ENCODE results near the gene BMAL1.

BMAL1 gene

GRCh38 chr11:13346470-13346869 lies 68.9 kb downstream of the BMAL1 start:
- no peak for DNase-seq

DNA sequence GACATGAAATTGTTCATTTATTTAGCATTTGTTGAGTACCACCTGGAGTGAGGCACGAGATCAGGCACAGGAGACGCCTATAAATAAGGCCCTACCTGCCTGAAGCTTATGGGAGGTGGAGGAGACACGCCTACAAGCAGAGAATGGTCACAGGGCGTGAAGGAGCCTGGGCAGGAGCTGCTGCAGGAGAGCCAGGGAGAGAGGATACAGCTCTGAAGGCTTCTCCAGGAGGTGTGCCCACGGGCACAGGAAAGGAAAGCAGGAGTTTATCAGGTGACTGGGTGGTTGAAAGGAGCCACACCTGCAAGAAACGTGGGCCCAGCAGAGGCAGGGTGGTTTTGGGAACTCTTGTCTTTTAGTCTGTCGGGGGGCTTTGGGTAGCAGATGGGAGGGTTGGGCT lies 70.3 kb downstream of the BMAL1 start:
- no peak for DNase-seq

- DNase-seq: no peak
Measured at GRCh38 chr11:13348305-13348704, 70.7 kb downstream of the BMAL1 start.

GRCh38 chr11:13349046-13349445 lies 71.5 kb downstream of the BMAL1 start:
- DNase-seq: no peak

DNA sequence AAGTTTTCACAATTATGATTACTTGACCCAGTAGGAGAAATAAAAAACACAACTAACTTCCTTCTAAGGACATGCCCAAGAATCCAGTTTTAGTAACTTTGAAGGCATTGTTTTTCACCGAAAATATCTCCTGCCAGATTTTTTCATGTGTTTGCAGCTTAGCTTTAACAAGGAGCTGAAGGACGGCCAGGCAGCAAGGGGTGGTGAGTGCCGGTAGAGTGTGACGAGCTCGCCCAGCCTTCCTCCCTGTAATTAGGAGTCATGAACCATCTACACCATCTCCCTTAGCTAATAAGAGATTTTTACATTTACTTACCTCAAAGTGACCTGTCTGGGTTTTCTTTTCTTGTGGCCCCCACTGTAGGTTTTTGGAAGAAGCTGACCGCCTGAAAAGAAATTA lies 72.0 kb downstream of the BMAL1 start:
- no peak for DNase-seq

GRCh38 chr11:13352711-13353110 lies 75.1 kb downstream of the BMAL1 start:
- DNase-seq: no peak

DNA sequence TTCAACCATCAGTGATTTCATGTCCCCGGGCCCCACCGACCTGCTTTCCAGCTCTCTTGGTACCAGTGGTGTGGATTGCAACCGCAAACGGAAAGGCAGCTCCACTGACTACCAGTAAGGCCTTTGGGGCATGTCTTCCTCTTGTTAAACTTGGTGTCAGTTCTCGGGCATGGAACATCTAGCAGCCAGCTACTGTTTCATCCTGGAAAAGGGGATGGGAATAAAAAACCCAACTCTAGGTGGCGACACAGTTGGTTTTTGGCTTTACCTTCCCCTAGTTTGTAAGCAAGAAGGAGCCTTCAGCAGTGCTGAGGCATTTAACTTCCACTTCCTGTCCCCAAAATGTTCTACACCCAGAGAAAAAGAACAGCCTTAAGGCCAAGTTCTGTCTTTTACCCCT lies 76.7 kb downstream of the BMAL1 start:
- DNase-seq: peak; percentile 4

GRCh38 chr11:13355191-13355590 lies 77.6 kb downstream of the BMAL1 start:
- DNase-seq: no peak

- DNase-seq: no peak
Measured at GRCh38 chr11:13357232-13357631, 79.6 kb downstream of the BMAL1 start.

- DNase-seq: no peak
Measured at GRCh38 chr11:13358596-13359270, 81.1 kb downstream of the BMAL1 start.

DNA sequence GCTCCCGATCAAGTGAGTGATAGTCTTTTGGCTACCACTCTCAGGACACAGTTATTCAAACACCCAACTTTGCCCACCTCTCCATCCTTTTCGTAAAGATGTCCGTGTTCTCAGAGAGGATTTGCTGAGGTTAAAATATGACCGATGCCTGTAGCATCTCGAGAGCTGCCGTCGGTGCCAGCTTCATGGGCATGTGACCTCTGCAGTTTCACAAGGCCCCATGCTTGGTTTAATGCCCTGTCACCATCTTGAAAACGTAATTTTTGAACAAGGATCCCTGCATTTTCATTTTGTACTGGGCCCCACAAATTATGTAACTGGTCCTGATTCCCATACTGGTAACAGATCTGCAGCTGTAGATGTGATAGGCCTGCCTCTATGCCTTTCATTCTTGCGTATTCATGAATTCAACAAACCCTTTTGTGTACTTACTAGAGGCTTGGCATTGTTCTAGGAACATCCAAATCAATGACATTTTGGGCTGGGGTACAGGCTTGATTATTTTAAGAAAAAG lies 85.1 kb downstream of the BMAL1 start:
- DNase-seq: no peak

DNA sequence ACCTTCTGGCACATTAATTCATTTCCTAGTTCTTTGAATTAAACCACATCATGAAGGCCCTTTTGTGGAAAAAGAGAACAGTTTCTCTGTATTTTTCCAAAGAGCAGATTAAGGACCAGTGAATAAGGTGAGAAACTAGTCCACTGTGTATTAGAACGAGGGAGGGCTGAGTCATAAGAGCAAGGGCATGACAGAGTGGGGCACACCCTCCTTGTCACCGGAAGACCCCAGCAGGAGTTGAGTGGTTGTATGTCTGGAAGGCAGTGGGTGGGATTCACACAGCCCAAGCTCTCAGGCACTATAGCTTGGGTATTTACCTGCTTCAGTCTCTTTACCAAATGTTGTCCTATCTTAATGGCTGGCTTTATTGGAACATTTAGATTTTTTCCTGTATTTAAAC lies 86.8 kb downstream of the BMAL1 start:
- DNase-seq: no peak

GRCh38 chr11:13366266-13367026 lies 88.9 kb downstream of the BMAL1 start:
- no peak for DNase-seq

- DNase-seq: no peak
Measured at GRCh38 chr11:13367115-13367514, 89.5 kb downstream of the BMAL1 start.

GRCh38 chr11:13368041-13368446 lies 90.5 kb downstream of the BMAL1 start:
- DNase-seq: no peak

DNA sequence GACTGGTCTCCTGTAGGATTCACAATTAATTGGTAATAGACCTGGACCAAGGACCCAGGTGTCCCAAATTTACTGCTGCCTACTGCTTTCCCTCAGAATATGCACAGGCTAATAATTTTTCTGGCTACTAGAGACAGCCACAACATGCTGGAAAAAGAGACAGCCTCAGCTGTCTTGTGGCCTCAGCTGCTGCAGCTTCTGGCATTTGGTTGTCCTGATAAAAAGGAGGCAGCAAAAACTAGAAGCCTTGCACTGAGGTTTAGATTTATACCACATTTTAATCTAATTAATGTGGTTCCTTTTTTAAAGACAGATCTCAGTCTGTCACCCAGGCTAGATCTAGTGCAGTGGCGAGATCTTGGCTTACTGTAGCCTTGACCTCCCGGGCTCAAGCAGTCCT lies 95.6 kb downstream of the BMAL1 start:
- DNase-seq: no peak

GRCh38 chr11:13375798-13376197 lies 98.2 kb downstream of the BMAL1 start:
- DNase-seq: no peak

GRCh38 chr11:13376402-13376801 lies 98.8 kb downstream of the BMAL1 start:
- no peak for DNase-seq

DNA sequence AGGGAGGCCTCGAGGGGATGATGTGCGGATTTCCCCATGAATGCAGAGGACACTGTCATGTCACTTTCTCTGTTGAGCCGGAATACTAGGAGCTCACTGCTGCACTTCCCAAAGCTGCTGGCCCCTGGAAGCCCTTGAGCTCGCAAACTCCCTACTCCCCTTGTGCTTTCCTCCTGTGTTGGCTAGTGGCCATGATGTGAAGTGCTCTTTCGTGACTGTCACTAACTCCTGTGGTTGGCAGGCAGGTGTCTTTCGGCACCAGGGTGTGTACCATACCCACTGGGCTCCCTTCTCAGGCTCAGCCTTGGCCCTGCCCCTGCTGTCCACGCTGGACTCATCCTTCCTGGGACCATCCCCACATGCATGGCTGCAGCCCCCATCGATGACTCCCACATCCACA lies 99.2 kb downstream of the BMAL1 start:
- DNase-seq: peak; percentile 71

DNA sequence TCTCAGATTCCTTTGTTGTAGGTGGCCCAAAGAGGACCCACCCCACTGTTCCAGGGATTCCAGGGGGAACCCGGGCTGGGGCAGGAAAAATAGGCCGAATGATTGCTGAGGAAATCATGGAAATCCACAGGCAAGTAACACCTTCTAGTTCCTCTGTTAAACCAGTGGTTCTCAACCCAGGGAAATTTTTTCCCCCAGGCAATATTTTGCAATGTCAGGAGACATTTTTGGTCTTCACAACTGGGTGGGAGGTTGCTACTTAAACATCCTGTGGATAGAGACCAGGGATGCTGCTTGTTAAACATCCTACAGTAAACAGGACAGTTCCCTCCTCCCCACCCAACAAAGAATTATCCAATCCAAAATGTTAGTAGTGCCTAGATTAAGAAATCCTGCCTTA lies 100.7 kb downstream of the BMAL1 start:
- no peak for DNase-seq

DNA sequence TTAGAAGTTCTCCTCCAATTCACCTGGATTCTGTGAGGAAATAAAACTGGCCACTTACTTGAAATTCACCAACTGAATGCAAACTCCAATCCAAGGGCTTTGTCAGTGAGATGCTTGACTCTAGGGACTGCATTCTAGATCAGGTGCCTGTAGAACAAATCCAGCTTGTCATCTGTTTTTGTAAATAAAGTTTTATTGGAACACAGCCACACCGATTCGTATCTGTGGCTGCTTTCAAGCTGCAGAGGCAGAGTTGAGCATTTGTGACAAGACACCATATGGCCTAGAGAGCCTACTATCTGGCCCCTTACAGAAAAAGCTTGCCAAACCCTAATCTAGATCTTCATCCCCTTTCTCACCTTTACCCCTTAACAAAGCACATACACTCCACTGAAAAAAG lies 103.1 kb downstream of the BMAL1 start:
- DNase-seq: no peak

DNA sequence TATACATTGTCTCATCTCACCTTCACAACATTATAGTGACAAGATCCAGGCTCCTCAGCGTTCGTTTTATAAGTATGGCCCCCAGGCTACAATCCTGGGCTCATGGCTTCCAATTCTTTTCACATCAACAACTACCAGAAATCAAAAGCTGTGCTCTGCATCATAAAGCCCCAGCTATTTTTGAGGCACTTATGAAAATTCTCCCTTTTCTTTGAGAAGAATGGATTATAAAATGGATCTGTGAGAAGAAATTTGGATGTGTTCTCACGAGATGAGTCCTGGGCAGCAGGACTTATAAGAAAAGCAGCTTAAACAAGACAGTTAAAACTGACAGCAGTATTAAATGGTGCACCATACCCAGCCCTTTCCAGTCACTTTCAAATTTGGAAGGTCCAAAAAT lies 105.2 kb downstream of the BMAL1 start:
- no peak for DNase-seq

GRCh38 chr11:13384908-13385640 lies 107.5 kb downstream of the BMAL1 start:
- peak; percentile 38 for DNase-seq

GRCh38 chr11:13386567-13386966 lies 109.0 kb downstream of the BMAL1 start:
- no peak for DNase-seq
